M059J (cell line): Measurements from ENCODE around the gene NMD3. TPM values are rescaled to one million over a fixed set of nuclear protein-coding genes. Genes with fewer than 3 reads are reported as not detected.
"Not testable (repeated sequence)": the region's sequence is repeated elsewhere in the genome, so short reads cannot be mapped to it uniquely, and the experiment has no call there.

Experiments used
- DNase-seq: peaks from one replicate; pipeline ENCODE4 v3.0.0-alpha.2; 2012; ENCODE audit warnings: low read depth
- total RNA-seq: library from RNA; depleted of rRNA; stranded (reverse); fragments of >200 nt; shearing (Covaris generic); gene quantifications from 2 replicates; pipeline ENCODE4 v1.2.3, GENCODE V29; 2014; rRNA removed

NMD3 gene
- total RNA-seq, 1 experiment from 2014 or later, result 64.4 TPM

GRCh38 chr3:161275919-161276318 is 54.8 kb downstream of the NMD3 start:
- DNase-seq, result no peak

DNA sequence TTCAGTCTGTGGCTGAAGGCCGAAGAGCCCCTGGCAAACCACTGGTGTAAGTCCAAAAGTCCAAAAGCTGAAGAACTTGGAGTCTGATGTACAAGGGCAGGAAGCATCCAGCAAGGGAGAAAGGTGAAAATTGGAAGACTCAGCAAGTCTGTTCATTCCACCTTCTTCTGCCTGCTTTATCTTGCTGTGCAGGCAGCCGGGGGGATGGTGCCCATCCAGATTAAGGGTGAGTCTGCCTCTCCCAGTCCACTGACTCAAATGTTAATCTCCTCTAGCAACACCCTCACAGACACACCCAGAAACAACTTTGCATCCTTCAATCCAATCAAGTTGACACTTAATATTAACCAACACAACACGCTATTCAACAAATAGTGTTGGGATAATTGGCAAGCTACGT is 61.3 kb downstream of the NMD3 start:
- DNase-seq, result not testable (repeated sequence)

DNA sequence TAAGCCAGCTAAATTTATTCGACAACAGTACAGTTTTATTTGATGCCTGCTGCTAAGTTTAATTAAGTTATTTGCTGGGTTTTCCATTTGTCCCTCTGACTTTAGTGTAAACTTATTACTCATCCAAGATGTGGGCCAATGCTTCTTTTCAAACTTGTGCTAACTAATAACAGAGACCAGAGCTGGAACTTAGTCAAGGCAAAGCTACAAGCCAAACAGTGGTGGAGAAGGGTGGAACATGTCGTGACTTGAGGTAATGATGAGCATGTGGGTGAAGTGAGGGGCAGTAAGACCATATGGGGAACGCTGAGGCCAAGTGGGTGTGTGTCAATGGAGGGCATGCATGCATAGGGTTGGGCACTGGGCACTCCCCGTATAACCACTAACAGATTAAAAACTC is 63.9 kb downstream of the NMD3 start:
- DNase-seq, result peak; percentile 11

GRCh38 chr3:161289174-161289573 is 68.1 kb downstream of the NMD3 start:
- DNase-seq, result no peak

DNA sequence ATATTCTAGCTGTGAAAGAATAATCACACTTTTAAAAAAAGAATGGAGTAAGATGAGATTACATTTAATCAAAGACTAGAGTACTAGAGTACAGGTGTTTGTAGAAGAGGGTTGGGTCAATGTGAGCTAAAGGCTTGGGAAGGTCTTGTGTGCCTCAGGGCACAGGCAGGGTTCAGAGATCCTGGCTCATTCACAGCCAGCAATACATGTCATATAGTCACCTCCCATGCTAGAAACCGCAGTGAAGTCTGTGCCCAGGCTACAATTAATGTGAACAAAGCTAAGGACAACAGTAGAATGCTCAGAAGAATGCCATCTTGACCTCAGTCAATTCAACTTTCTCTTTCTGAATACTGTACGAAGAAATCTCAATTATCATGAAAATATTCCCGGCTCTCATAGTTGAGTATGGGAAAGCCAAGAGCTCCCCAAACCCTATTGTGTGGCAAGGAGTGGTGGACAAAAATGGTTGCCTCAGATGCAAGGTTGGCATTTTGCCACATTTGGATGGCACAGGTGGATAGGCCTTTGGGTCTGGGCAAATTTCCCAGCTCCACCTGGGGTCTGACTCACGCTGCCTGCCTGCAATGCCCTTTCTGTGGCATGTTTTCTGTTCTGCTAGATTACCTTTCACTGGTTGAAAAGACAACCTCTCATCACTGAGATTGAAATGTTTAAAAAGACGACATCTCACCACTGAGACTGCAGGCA is 70.2 kb downstream of the NMD3 start:
- DNase-seq, result peak; percentile 67

GRCh38 chr3:161293381-161293780 is 72.3 kb downstream of the NMD3 start:
- no peak for DNase-seq

GRCh38 chr3:161295325-161295724 is 74.2 kb downstream of the NMD3 start:
- DNase-seq, result peak; percentile 63

- DNase-seq, result no peak
Measured at GRCh38 chr3:161296814-161297213, 75.7 kb downstream of the NMD3 start.

Other genes with a start within 250 kb of the NMD3 start
- 52.8 and 55.3 TPM in 2 replicates for gene B3GALNT1, start 116.0 kb upstream of the NMD3 start, total RNA-seq
- gene SPTSSB, start 150.2 kb downstream of the NMD3 start, total RNA-seq, result not detected in 2 replicates